T1000 (cell line): ENCODE results near the gene GPX3.

ENCODE experiments used
- DNase-seq: peaks from one replicate; lab custom pipeline; 2025; ENCODE audit warnings: mixed read lengths; lab: John Stamatoyannopoulos, UW

The GPX3 gene

GRCh38 chr5:151014680-151015343, 5.6 kb upstream of the GPX3 start:
- no peak for DNase-seq

- no peak for DNase-seq
Measured at GRCh38 chr5:151015974-151016587, 4.3 kb upstream of the GPX3 start.

GRCh38 chr5:151016700-151017099, 3.7 kb upstream of the GPX3 start:
- no peak for DNase-seq

- no peak for DNase-seq
Measured at GRCh38 chr5:151017897-151018296, 2.5 kb upstream of the GPX3 start.

GRCh38 chr5:151018846-151019245, 1.5 kb upstream of the GPX3 start:
- DNase-seq, result no peak

GRCh38 chr5:151019331-151019730, 1.1 kb upstream of the GPX3 start:
- no peak for DNase-seq

GRCh38 chr5:151021746-151022145, 1.4 kb downstream of the GPX3 start:
- no peak for DNase-seq

GRCh38 chr5:151022511-151023018, 2.2 kb downstream of the GPX3 start:
- no peak for DNase-seq

GRCh38 chr5:151023047-151023615, 2.7 kb downstream of the GPX3 start:
- no peak for DNase-seq

GRCh38 chr5:151023651-151024050, 3.3 kb downstream of the GPX3 start:
- no peak for DNase-seq

- no peak for DNase-seq
Measured at GRCh38 chr5:151024440-151025249, 4.3 kb downstream of the GPX3 start.

GRCh38 chr5:151025250-151025606, 4.8 kb downstream of the GPX3 start:
- DNase-seq, result no peak

- no peak for DNase-seq
Measured at GRCh38 chr5:151026088-151026487, 5.7 kb downstream of the GPX3 start.

GRCh38 chr5:151026679-151027078, 6.3 kb downstream of the GPX3 start:
- no peak for DNase-seq

GRCh38 chr5:151027961-151028479, 7.6 kb downstream of the GPX3 start:
- DNase-seq, result no peak

- no peak for DNase-seq
Measured at GRCh38 chr5:151028717-151029116, 8.3 kb downstream of the GPX3 start.

GRCh38 chr5:151029179-151030055, 9.0 kb downstream of the GPX3 start:
- no peak for DNase-seq

GRCh38 chr5:151030056-151030336, 9.6 kb downstream of the GPX3 start:
- no peak for DNase-seq

- no peak for DNase-seq
Measured at GRCh38 chr5:151030379-151030778, 10.0 kb downstream of the GPX3 start.

GRCh38 chr5:151031554-151031953, 11.2 kb downstream of the GPX3 start:
- no peak for DNase-seq

- no peak for DNase-seq
Measured at GRCh38 chr5:151033217-151033934, 13.0 kb downstream of the GPX3 start.
